ENCODE measurements around the gene EDIL3. TPM values are rescaled to one million over a fixed set of nuclear protein-coding genes. Genes with fewer than 3 reads are reported as not detected.
"Not testable (repeated sequence)": the region's sequence is repeated elsewhere in the genome, so short reads cannot be mapped to it uniquely, and the experiment has no call there.

EDIL3 gene
- total and polyA plus RNA-seq, 2 donors (not counting 1 experiment from before 2014, with no cell fraction given), result 12.1 to 149 TPM

DNA sequence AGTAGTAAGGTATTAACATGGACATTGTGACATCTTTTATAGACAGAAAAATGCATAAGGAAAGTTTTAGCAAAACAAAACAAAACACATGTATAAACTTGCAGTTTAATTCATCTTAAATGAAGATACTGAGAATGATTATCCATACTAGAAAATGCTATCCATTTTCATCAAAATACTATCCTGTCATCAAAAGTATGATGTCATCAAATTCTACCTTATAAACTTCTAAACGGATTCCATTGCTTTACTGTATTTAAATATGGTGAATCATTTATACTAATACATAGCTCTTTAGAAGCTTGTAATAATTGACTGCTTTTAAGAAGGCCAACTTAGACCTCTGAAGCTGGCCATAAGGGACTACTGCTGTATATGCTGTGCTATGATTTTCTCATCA, 221.0 kb downstream of the EDIL3 start:
- Histone ChIP-seq H3K27me3 (ENCODE audit: control insufficient read depth, insufficient read depth, low read length) (no peaks in the 10 kb centered on the region), H3K9ac (ENCODE audit: insufficient read depth, low read length) (no peak overlapping the region), H3K4me2 (ENCODE audit: extremely low read depth, insufficient read depth, low read length) (no peak overlapping the region), H3K4me3 (replicated peaks in 1 of 4; ENCODE audit: control extremely low read depth in 1 of 4, insufficient read depth in 1 of 4, low read depth in 3 of 4, low read length in 4 of 4) (no peak overlapping the region), H4K20me1 (ENCODE audit: control insufficient read depth, extremely low read depth, insufficient read depth, low read length) (no peaks in the 10 kb centered on the region), H3K9me3 (ENCODE audit: control insufficient read depth, insufficient read depth, low read depth, low read length) (no peaks in the 10 kb centered on the region), H2AFZ (ENCODE audit: low read length) (no peak overlapping the region), H3K36me3 (ENCODE audit: control insufficient read depth, insufficient read depth, low read length) (no peaks in the 10 kb centered on the region), H3K79me2 (ENCODE audit: control insufficient read depth, insufficient read depth, low read length) (no peaks in the 10 kb centered on the region), H3K27ac (ENCODE audit: insufficient read depth, low read length) (no peak overlapping the region), H3K4me1 (ENCODE audit: control insufficient read depth, extremely low read depth, insufficient read depth, low read length) (no peaks in the 10 kb centered on the region)
- DNase-seq (ENCODE audit: low read depth in 2 of 2), result no peak
- TF ChIP-seq EZH2 (IDR thresholded peaks at IDR 0.05; ENCODE audit: low read length, missing control alignments) (no peak), CTCF (conservative IDR thresholded peaks at IDR 0.05 in 1 of 2, IDR thresholded peaks at IDR 0.05 in 1 of 2; ENCODE audit: low read depth in 1 of 2, low read length in 2 of 2) (no peak)

DNA sequence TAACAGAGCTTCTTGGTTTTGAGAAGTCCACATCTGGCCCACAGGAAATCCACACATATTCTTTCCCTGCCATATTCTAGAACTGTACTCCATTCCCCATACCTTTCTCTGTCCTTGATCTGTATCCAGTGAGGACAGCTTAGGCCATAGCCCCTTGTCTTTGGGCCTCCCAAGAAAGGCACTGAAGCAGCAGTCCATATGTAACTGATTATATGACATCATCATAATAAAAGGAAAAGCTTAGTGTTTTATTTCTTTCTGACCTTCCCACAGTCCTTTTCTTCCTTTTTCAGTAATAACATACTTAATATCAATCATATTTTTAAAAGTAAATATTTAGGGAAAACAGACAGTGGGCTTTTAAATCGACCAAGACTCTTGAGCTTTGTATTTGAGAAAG, 222.0 kb downstream of the EDIL3 start:
- Histone ChIP-seq H3K9ac (ENCODE audit: insufficient read depth, low read length) (no peak overlapping the region), H3K4me3 (replicated peaks in 1 of 4; ENCODE audit: control extremely low read depth in 1 of 4, insufficient read depth in 1 of 4, low read depth in 3 of 4, low read length in 4 of 4) (no peak overlapping the region), H3K4me1 (ENCODE audit: control insufficient read depth, extremely low read depth, insufficient read depth, low read length) (no peaks in the 10 kb centered on the region), H3K27ac (ENCODE audit: insufficient read depth, low read length) (no peak overlapping the region), H4K20me1 (ENCODE audit: control insufficient read depth, extremely low read depth, insufficient read depth, low read length) (no peaks in the 10 kb centered on the region), H2AFZ (ENCODE audit: low read length) (no peak overlapping the region), H3K36me3 (ENCODE audit: control insufficient read depth, insufficient read depth, low read length) (no peaks in the 10 kb centered on the region), H3K27me3 (ENCODE audit: control insufficient read depth, insufficient read depth, low read length) (no peaks in the 10 kb centered on the region), H3K4me2 (ENCODE audit: extremely low read depth, insufficient read depth, low read length) (no peak overlapping the region), H3K79me2 (ENCODE audit: control insufficient read depth, insufficient read depth, low read length) (no peaks in the 10 kb centered on the region), H3K9me3 (ENCODE audit: control insufficient read depth, insufficient read depth, low read depth, low read length) (no peaks in the 10 kb centered on the region)
- no peak for TF ChIP-seq CTCF (conservative IDR thresholded peaks at IDR 0.05 in 1 of 2, IDR thresholded peaks at IDR 0.05 in 1 of 2; ENCODE audit: low read depth in 1 of 2, low read length in 2 of 2)
- DNase-seq (ENCODE audit: low read depth in 2 of 2), result no peak

GRCh38 chr5:84160650-84161049, 224.0 kb downstream of the EDIL3 start:
- DNase-seq (ENCODE audit: low read depth in 2 of 2); H4K20me1 ChIP-seq (ENCODE audit: control insufficient read depth, extremely low read depth, insufficient read depth, low read length); H2AFZ ChIP-seq (ENCODE audit: low read length); H3K4me2 ChIP-seq (ENCODE audit: extremely low read depth, insufficient read depth, low read length); H3K27ac ChIP-seq (ENCODE audit: insufficient read depth, low read length); H3K4me3 ChIP-seq (replicated peaks in 1 of 4; ENCODE audit: control extremely low read depth in 1 of 4, insufficient read depth in 1 of 4, low read depth in 3 of 4, low read length in 4 of 4); H3K9me3 ChIP-seq (ENCODE audit: control insufficient read depth, insufficient read depth, low read depth, low read length); H3K9ac ChIP-seq (ENCODE audit: insufficient read depth, low read length); H3K79me2 ChIP-seq (ENCODE audit: control insufficient read depth, insufficient read depth, low read length); H3K4me1 ChIP-seq (ENCODE audit: control insufficient read depth, extremely low read depth, insufficient read depth, low read length); H3K27me3 ChIP-seq (ENCODE audit: control insufficient read depth, insufficient read depth, low read length); H3K36me3 ChIP-seq (ENCODE audit: control insufficient read depth, insufficient read depth, low read length): not testable (repeated sequence)

DNA sequence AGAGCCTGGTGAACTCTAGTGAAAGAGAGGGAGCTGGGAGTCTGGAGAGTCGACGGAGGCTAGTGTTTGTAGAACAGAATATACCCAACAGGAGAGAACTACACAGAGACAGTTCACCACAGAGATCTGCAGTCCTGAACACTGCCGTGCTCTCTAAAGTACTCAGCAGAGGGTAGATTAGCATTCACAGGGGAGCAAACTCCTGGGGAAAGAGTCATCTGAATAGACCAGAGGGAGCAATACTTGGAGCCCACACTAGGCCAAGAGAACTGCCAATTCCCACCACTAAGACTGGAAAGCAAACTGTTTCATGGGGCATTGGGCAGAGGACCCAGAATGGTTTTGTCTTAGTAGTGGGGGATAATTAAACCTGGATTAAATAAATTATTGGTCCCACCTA, 235.6 kb downstream of the EDIL3 start:
- H3K79me2 ChIP-seq (ENCODE audit: control insufficient read depth, insufficient read depth, low read length), result no peaks in the 10 kb centered on the region
- H3K4me2 ChIP-seq (ENCODE audit: extremely low read depth, insufficient read depth, low read length), result no peak overlapping the region
- no peak for DNase-seq (ENCODE audit: low read depth in 2 of 2)
- no peak overlapping the region for H3K4me3 ChIP-seq (replicated peaks in 1 of 4; ENCODE audit: control extremely low read depth in 1 of 4, insufficient read depth in 1 of 4, low read depth in 3 of 4, low read length in 4 of 4)
- H3K9me3 ChIP-seq (ENCODE audit: control insufficient read depth, insufficient read depth, low read depth, low read length), result no peaks in the 10 kb centered on the region
- H3K27me3 ChIP-seq (ENCODE audit: control insufficient read depth, insufficient read depth, low read length), result no peaks in the 10 kb centered on the region
- H3K9ac ChIP-seq (ENCODE audit: insufficient read depth, low read length), result no peak overlapping the region
- TF ChIP-seq CTCF (conservative IDR thresholded peaks at IDR 0.05 in 1 of 2, IDR thresholded peaks at IDR 0.05 in 1 of 2; ENCODE audit: low read depth in 1 of 2, low read length in 2 of 2) (no peak), EZH2 (IDR thresholded peaks at IDR 0.05; ENCODE audit: low read length, missing control alignments) (no peak)
- no peaks in the 10 kb centered on the region for H3K36me3 ChIP-seq (ENCODE audit: control insufficient read depth, insufficient read depth, low read length)
- no peaks in the 10 kb centered on the region for H3K4me1 ChIP-seq (ENCODE audit: control insufficient read depth, extremely low read depth, insufficient read depth, low read length)
- no peaks in the 10 kb centered on the region for H4K20me1 ChIP-seq (ENCODE audit: control insufficient read depth, extremely low read depth, insufficient read depth, low read length)
- H2AFZ ChIP-seq (ENCODE audit: low read length), result no peak overlapping the region
- no peak overlapping the region for H3K27ac ChIP-seq (ENCODE audit: insufficient read depth, low read length)

All from fibroblast of lung (primary cell).